ENCODE results near the gene SNX10.

SNX10 gene

GRCh38 chr7:26372249-26372648 is 80.6 kb downstream of the SNX10 start:
- no peaks in the 10 kb centered on the region for H3F3A ChIP-seq (ENCODE audit: insufficient read depth, low read length)
- no peak overlapping the region for H3K4me3 ChIP-seq (ENCODE audit: low read length)
- H3K4me1 ChIP-seq (ENCODE audit: low read length): no peaks in the 10 kb centered on the region
- TF ChIP-seq EZH2 (optimal IDR thresholded peaks at IDR 0.05; ENCODE audit: low read depth, low read length): no peak
- no peak for TF ChIP-seq EZH2phosphoT487 (IDR thresholded peaks at IDR 0.05; ENCODE audit: low read length)
- no peak for TF ChIP-seq CTCF (IDR thresholded peaks at IDR 0.05; ENCODE audit: low read length)
- no peaks in the 10 kb centered on the region for H3K9me3 ChIP-seq (replicated peaks; ENCODE audit: insufficient read depth, low read length)
- no peak for DNase-seq
- H4K20me1 ChIP-seq (ENCODE audit: insufficient read depth, low read length): no peaks in the 10 kb centered on the region
- no peak overlapping the region for H3K27ac ChIP-seq (ENCODE audit: low read length)
- no peaks in the 10 kb centered on the region for H3K36me3 ChIP-seq (replicated peaks; ENCODE audit: insufficient read depth, low read length)
- no peaks in the 10 kb centered on the region for H3K9me2 ChIP-seq (replicated peaks; ENCODE audit: insufficient read depth, low read length)
- no peak overlapping the region for H3K4me2 ChIP-seq (ENCODE audit: low read depth, low read length)
- peaks cover 55% of the 10 kb centered on the region for H3K27me3 ChIP-seq (replicated peaks; ENCODE audit: insufficient read depth, low read length)
- H2AFZ ChIP-seq (ENCODE audit: low read length): no peak overlapping the region
- H3K79me2 ChIP-seq (ENCODE audit: low read length): no peaks in the 10 kb centered on the region
- no peak overlapping the region for H3K9ac ChIP-seq (ENCODE audit: low read length)

GRCh38 chr7:26372704-26373103 is 81.0 kb downstream of the SNX10 start:
- no peak overlapping the region for H3K27ac ChIP-seq (ENCODE audit: low read length)
- no peaks in the 10 kb centered on the region for H3K9me2 ChIP-seq (replicated peaks; ENCODE audit: insufficient read depth, low read length)
- H3K9me3 ChIP-seq (replicated peaks; ENCODE audit: insufficient read depth, low read length): no peaks in the 10 kb centered on the region
- no peak for TF ChIP-seq CTCF (IDR thresholded peaks at IDR 0.05; ENCODE audit: low read length)
- no peak for TF ChIP-seq EZH2phosphoT487 (IDR thresholded peaks at IDR 0.05; ENCODE audit: low read length)
- TF ChIP-seq EZH2 (optimal IDR thresholded peaks at IDR 0.05; ENCODE audit: low read depth, low read length): no peak
- no peaks in the 10 kb centered on the region for H3K4me1 ChIP-seq (ENCODE audit: low read length)
- H3K27me3 ChIP-seq (replicated peaks; ENCODE audit: insufficient read depth, low read length): peaks cover 60% of the 10 kb centered on the region
- H4K20me1 ChIP-seq (ENCODE audit: insufficient read depth, low read length): no peaks in the 10 kb centered on the region
- no peak overlapping the region for H2AFZ ChIP-seq (ENCODE audit: low read length)
- no peak overlapping the region for H3K4me2 ChIP-seq (ENCODE audit: low read depth, low read length)
- no peaks in the 10 kb centered on the region for H3K36me3 ChIP-seq (replicated peaks; ENCODE audit: insufficient read depth, low read length)
- H3F3A ChIP-seq (ENCODE audit: insufficient read depth, low read length): no peaks in the 10 kb centered on the region
- no peak for DNase-seq
- no peak overlapping the region for H3K9ac ChIP-seq (ENCODE audit: low read length)
- no peaks in the 10 kb centered on the region for H3K79me2 ChIP-seq (ENCODE audit: low read length)
- no peak overlapping the region for H3K4me3 ChIP-seq (ENCODE audit: low read length)

- no peak overlapping the region for H3K4me2 ChIP-seq (ENCODE audit: low read depth, low read length)
- H3K4me1 ChIP-seq (ENCODE audit: low read length): no peaks in the 10 kb centered on the region
- TF ChIP-seq CTCF (IDR thresholded peaks at IDR 0.05; ENCODE audit: low read length) (no peak), EZH2 (optimal IDR thresholded peaks at IDR 0.05; ENCODE audit: low read depth, low read length) (peak; percentile 73)
Observed at GRCh38 chr7:26374647-26375373, 83.1 kb downstream of the SNX10 start.

More at GRCh38 chr7:26374647-26375373, 83.1 kb downstream of the SNX10 start:
- Histone ChIP-seq H3K27ac (ENCODE audit: low read length) (no peak overlapping the region), H4K20me1 (ENCODE audit: insufficient read depth, low read length) (no peaks in the 10 kb centered on the region), H3K9me2 (replicated peaks; ENCODE audit: insufficient read depth, low read length) (no peaks in the 10 kb centered on the region), H3K4me3 (ENCODE audit: low read length) (no peak overlapping the region), H3K79me2 (ENCODE audit: low read length) (no peaks in the 10 kb centered on the region), H3K36me3 (replicated peaks; ENCODE audit: insufficient read depth, low read length) (no peaks in the 10 kb centered on the region), H2AFZ (ENCODE audit: low read length) (no peak overlapping the region), H3K9me3 (replicated peaks; ENCODE audit: insufficient read depth, low read length) (no peaks in the 10 kb centered on the region), H3F3A (ENCODE audit: insufficient read depth, low read length) (no peaks in the 10 kb centered on the region), H3K27me3 (replicated peaks; ENCODE audit: insufficient read depth, low read length) (peaks cover 75% of the 10 kb centered on the region), H3K9ac (ENCODE audit: low read length) (no peak overlapping the region)
- DNase-seq: no peak
